K562 (cell line): ENCODE data around the gene KCND1. TPM values are rescaled to one million over a fixed set of nuclear protein-coding genes. Genes with fewer than 3 reads are reported as not detected.
A peak's percentile ranks its signal among the peaks of the same experiment; 100 is the strongest.

Experiments used
- GATAD2A ChIP-seq: fragments of 450-650 bp; IDR thresholded peaks from 2 replicates; pipeline ENCODE4 v1.6.1; 2017
- KAT7 ChIP-seq: sonication (generic); formaldehyde crosslinking; IDR thresholded peaks from 2 replicates; pipeline ENCODE4 v1.8.0; 2022; ENCODE audit warnings: missing genetic modification reagents, mild to moderate bottlenecking, borderline replicate concordance
- NCOR1 ChIP-seq: fragments of 450-650 bp; IDR thresholded peaks from 2 replicates; pipeline ENCODE4 v1.6.1; 2016; ENCODE audit warnings: mild to moderate bottlenecking, moderate library complexity
- POLR3G ChIP-seq: IDR thresholded peaks from 2 replicates; pipeline ENCODE4 v1.6.1; 2011; ENCODE audit not compliant: insufficient read length, insufficient replicate concordance; ENCODE audit errors: extremely low read depth
- SIN3A ChIP-seq, 2 experiments: fragments of 150-350 bp in 1 of 2; IDR thresholded peaks; 2 replicates each; pipeline ENCODE4 v1.6.1; 2011 to 2016; ENCODE audit warnings: borderline replicate concordance in 2 of 2, low read depth in 2 of 2, low read length in 2 of 2, mild to moderate bottlenecking in 2 of 2, moderate library complexity in 2 of 2; ENCODE audit not compliant: control insufficient read depth in 1 of 2
- SMARCE1 ChIP-seq: fragments of 450-650 bp; IDR thresholded peaks from 2 replicates; pipeline ENCODE4 v1.7.1; 2016; ENCODE audit warnings: mild to moderate bottlenecking
- STAT5B ChIP-seq: fragments of 250-450 bp; sonication (Bioruptor Pico); IDR thresholded peaks from 2 replicates; pipeline ENCODE4 v1.8.0; 2021; ENCODE audit warnings: mild to moderate bottlenecking, inconsistent platforms
- TEAD1 ChIP-seq, 2 experiments: fragments of 450-650 bp in 1 of 2; sonication (generic) in 1 of 2; formaldehyde crosslinking; IDR thresholded peaks; 2 replicates each; pipeline versions ENCODE4 v1.4.0 to v1.8.0; 2020 to 2022; ENCODE audit warnings: mild to moderate bottlenecking in 2 of 2, missing genetic modification reagents in 1 of 2
- ZBTB17 ChIP-seq: fragments of 450-650 bp; formaldehyde crosslinking; IDR thresholded peaks from 2 replicates; pipeline ENCODE4 v1.4.0; 2020; ENCODE audit warnings: mild to moderate bottlenecking
- ZNF24 ChIP-seq: fragments of 450-650 bp; IDR thresholded peaks from 2 replicates; pipeline ENCODE4 v1.6.1; 2016
- ZNF586 ChIP-seq: fragments of 450-650 bp; formaldehyde crosslinking; conservative IDR thresholded peaks from 2 replicates; pipeline ENCODE4 v1.4.0; 2020; ENCODE audit warnings: mild to moderate bottlenecking, moderate library complexity
- ZNF79 ChIP-seq: fragments of 250-450 bp; sonication (Bioruptor Pico); IDR thresholded peaks from 2 replicates; pipeline ENCODE4 v1.4.0; 2020; ENCODE audit warnings: low read depth, mild to moderate bottlenecking, moderate library complexity
- polyA plus RNA-seq, 8 experiments: library from polyadenylated mRNA; depleted of rRNA in 4 of 8; stranded (reverse) in 5 of 8; unstranded in 3 of 8; fragments of >200 nt; fragmentation: Nextera tagmentation in 2 of 8; fragmentation: Illumina TruSeq in 1 of 8; extraction: Ambion mirVana in 2 of 8; extraction: Trizol in 1 of 8; gene quantifications; 2 replicates each; pipeline versions ENCODE4 v1.2.1 to v1.2.3, GENCODE V29; 2011 to 2014; ENCODE audit warnings: inconsistent platforms in 1 of 8, missing spikeins in 1 of 8
- total RNA-seq, 7 experiments: library from RNA; depleted of rRNA in 6 of 7; stranded (reverse); fragments of >200 nt in 6 of 7; fragmentation: Illumina TruSeq in 2 of 7; extraction: Trizol in 2 of 7; gene quantifications; 2 replicates each; pipeline versions ENCODE4 v1.2.1 to v1.2.3, GENCODE V29; 2011 to 2021; ENCODE audit warnings: low replicate concordance in 1 of 7
- TF ChIP-seq, protein P1 (sequence below): sonication (generic); formaldehyde crosslinking; IDR thresholded peaks from 2 replicates; pipeline ENCODE4 v1.8.1; 2023; ENCODE audit warnings: mild to moderate bottlenecking, missing genetic modification reagents
- TF ChIP-seq, protein P2 (sequence below): fragments of 250-450 bp; sonication (Bioruptor Pico); IDR thresholded peaks from 2 replicates; pipeline ENCODE4 v1.4.0; 2020; ENCODE audit warnings: mild to moderate bottlenecking, moderate library complexity, borderline replicate concordance

KCND1 gene
- total and polyA plus RNA-seq, 9 of the 15 experiments (the other 6 are each of a cell fraction or from before 2014, with no cell fraction given), result 0.06 to 0.83 (median 0.39) TPM; not detected in 1

DNA sequence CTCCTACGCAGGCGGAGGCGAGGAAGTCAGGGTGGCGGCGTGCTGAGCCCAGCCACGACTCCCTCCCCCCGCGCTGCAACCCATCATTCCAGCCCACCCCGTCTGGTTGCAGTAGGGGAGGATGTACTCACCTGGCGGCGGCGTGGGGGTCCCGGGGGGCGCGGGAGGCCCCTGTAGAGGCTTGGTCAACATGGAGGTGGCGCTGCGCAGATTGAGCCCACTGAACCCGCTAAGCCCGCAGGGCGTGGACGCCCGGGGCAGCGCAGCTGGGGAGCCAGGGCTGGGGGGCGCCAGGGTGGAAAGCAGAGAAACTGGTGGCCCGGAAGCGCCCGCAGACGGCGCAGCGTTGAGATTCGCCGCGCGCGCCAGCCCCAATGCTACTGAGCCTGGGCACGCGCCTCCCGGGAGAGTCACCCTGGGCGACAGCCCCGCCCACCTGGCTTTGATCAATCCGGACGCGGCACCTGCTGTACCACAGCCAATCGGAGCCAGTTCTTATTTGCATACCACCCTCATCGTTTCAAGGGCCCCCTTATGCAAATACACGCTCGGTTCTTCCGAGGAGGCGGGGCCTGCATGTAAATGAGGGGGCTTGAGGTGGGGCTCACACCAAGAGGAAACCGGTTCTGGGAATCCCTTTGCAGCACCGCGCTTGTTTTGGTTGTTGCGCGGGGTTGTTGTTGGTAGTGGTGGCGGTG, 52.9 kb downstream of the KCND1 start, which contains the start of gene PIM2 (continued):
- TF ChIP-seq, protein P1, sequence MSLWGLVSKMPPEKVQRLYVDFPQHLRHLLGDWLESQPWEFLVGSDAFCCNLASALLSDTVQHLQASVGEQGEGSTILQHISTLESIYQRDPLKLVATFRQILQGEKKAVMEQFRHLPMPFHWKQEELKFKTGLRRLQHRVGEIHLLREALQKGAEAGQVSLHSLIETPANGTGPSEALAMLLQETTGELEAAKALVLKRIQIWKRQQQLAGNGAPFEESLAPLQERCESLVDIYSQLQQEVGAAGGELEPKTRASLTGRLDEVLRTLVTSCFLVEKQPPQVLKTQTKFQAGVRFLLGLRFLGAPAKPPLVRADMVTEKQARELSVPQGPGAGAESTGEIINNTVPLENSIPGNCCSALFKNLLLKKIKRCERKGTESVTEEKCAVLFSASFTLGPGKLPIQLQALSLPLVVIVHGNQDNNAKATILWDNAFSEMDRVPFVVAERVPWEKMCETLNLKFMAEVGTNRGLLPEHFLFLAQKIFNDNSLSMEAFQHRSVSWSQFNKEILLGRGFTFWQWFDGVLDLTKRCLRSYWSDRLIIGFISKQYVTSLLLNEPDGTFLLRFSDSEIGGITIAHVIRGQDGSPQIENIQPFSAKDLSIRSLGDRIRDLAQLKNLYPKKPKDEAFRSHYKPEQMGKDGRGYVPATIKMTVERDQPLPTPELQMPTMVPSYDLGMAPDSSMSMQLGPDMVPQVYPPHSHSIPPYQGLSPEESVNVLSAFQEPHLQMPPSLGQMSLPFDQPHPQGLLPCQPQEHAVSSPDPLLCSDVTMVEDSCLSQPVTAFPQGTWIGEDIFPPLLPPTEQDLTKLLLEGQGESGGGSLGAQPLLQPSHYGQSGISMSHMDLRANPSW (CRISPR knock-in tag), result no peak
- TF ChIP-seq SMARCE1 (no peak), STAT5B (CRISPR knock-in tag) (no peak), GATAD2A (no peak), ZNF24 (no peak), TEAD1 (CRISPR knock-in tag; IDR thresholded peaks at IDR 0.05) (no peak), SIN3A (IDR thresholded peaks at IDR 0.05; ENCODE audit: borderline replicate concordance in 2 of 2, control insufficient read depth in 1 of 2, low read depth in 2 of 2, low read length in 2 of 2) (peak in 1 of 2 experiments; percentile 80; a peak in 2 of 4 replicates), ZBTB17 (no peak), POLR3G (no peak), KAT7 (CRISPR knock-in tag) (no peak), ZNF586 (CRISPR knock-in tag) (no peak), NCOR1 (no peak), ZNF79 (CRISPR knock-in tag) (no peak)
- TF ChIP-seq, protein P2, sequence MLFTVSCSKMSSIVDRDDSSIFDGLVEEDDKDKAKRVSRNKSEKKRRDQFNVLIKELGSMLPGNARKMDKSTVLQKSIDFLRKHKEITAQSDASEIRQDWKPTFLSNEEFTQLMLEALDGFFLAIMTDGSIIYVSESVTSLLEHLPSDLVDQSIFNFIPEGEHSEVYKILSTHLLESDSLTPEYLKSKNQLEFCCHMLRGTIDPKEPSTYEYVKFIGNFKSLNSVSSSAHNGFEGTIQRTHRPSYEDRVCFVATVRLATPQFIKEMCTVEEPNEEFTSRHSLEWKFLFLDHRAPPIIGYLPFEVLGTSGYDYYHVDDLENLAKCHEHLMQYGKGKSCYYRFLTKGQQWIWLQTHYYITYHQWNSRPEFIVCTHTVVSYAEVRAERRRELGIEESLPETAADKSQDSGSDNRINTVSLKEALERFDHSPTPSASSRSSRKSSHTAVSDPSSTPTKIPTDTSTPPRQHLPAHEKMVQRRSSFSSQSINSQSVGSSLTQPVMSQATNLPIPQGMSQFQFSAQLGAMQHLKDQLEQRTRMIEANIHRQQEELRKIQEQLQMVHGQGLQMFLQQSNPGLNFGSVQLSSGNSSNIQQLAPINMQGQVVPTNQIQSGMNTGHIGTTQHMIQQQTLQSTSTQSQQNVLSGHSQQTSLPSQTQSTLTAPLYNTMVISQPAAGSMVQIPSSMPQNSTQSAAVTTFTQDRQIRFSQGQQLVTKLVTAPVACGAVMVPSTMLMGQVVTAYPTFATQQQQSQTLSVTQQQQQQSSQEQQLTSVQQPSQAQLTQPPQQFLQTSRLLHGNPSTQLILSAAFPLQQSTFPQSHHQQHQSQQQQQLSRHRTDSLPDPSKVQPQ (CRISPR knock-in tag), result no peak
